ENCODE data around the gene FBXL2.
"Not testable (repeated sequence)": the region's sequence is repeated elsewhere in the genome, so short reads cannot be mapped to it uniquely, and the experiment has no call there.

FBXL2 gene

DNA sequence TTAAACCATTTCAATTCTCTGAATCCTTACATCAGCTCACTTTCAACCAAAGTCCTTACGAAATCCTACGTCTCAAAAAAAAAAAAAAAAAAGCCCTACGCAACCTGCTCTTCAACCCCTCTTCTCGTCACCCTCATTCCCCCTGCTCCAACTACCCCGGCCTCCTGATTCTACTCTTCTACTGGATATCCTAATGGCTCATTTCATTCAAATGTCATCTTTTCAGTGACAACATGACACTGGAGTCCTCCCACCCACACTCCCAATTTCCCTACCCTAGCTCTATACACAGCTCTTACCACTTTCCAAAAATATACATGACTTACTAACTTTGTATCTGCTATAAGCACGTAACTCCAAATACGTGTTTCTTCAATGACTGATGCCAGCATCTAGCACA lies 151.5 kb downstream of the FBXL2 start:
- no peak for DNase-seq (ENCODE audit: low spot score)

- DNase-seq (ENCODE audit: low spot score): not testable (repeated sequence)
These were observed 152.1 kb downstream of the FBXL2 start for GRCh38 chr3:33429306-33429705.

DNA sequence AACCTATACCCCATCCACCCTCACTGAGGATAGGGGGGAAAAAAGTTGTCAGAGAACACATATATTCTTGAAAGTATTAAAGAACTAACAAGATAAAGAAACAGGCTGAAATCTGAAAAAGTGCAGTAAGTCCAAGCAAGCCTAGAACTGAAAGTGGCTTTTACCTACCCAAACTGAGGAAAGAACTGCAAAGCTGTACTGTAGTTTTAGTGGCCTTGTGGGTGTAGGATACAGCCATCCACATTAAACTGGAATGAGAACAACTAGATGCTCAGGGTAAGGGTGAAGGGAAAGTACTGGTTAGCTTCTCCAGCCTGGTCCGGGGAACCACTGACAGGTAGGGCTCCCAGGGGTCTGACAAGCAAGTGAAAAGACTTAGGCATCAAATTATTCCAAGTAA lies 152.8 kb downstream of the FBXL2 start:
- no peak for DNase-seq (ENCODE audit: low spot score)

DNA sequence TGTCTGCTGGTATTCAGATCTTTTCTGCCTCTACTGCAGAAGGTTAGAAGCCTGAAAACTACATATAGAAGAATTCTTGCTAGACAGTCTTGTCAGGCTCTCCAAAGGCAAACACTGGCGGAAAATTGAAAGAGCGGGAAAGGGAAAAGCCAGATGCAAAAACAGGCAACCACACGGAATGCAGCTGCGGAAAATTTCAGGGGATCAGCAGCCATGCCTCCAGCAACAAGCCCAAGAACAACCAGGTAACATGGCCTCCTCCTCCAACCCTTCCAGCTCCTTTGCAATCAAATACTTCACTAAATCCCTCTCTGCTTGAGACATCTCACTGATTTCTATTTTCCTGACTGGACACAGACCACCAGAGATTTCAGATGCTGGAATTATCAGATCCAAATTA lies 153.3 kb downstream of the FBXL2 start:
- no peak for DNase-seq (ENCODE audit: low spot score)

- DNase-seq (ENCODE audit: low spot score): no peak
These were observed 156.6 kb downstream of the FBXL2 start for GRCh38 chr3:33433843-33434242.

Data from globus pallidus (tissue), 1 donor.